ENCODE data around the gene CLEC4A.
A peak's percentile ranks its signal among the peaks of the same experiment; 100 is the strongest.
"Not testable (repeated sequence)": the region's sequence is repeated elsewhere in the genome, so short reads cannot be mapped to it uniquely, and the experiment has no call there.

The CLEC4A gene

DNA sequence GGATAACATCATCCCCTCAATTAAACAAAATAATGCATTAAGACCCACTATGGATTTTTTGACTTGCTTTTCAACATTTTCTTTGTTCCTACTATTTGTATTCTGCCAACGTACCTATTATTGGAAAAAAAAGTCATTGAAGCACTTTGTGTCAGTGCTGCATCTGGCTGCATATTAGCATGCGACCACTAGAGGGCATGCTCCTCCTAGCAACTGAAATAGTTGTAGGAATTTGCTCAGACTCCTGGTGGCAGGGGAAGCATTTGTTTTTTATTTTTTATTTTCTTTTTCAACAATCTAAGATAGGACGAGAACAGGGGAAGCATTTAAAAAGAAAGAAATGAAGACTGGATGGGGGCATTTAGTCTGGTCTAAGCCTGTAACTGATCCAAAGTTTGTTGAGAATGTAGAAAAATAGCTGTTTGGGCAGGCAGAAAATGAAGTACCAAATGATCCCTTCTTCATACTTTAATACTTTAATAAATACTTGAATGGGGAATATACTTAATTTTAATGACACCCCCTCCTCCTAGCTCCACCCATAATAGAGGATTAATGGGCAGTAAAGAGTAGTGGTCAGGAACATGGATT, 14.5 kb upstream of the CLEC4A start:
- no peak overlapping the region for H3K27ac ChIP-seq
- TF ChIP-seq, protein P1, sequence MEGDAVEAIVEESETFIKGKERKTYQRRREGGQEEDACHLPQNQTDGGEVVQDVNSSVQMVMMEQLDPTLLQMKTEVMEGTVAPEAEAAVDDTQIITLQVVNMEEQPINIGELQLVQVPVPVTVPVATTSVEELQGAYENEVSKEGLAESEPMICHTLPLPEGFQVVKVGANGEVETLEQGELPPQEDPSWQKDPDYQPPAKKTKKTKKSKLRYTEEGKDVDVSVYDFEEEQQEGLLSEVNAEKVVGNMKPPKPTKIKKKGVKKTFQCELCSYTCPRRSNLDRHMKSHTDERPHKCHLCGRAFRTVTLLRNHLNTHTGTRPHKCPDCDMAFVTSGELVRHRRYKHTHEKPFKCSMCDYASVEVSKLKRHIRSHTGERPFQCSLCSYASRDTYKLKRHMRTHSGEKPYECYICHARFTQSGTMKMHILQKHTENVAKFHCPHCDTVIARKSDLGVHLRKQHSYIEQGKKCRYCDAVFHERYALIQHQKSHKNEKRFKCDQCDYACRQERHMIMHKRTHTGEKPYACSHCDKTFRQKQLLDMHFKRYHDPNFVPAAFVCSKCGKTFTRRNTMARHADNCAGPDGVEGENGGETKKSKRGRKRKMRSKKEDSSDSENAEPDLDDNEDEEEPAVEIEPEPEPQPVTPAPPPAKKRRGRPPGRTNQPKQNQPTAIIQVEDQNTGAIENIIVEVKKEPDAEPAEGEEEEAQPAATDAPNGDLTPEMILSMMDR (conservative IDR thresholded peaks at IDR 0.05; ENCODE audit: low read depth, low read length): peak; percentile 94
- H2AFZ ChIP-seq (ENCODE audit: low read depth): 0 out of 2 replicates have a peak overlapping the region, but pooled peaks have one; percentile 6
- H3K27me3 ChIP-seq (ENCODE audit: insufficient read depth, low read depth): no peaks in the 10 kb centered on the region
- no peak overlapping the region for H3K4me3 ChIP-seq (IDR thresholded peaks at IDR 0.05; ENCODE audit: insufficient read depth, low read depth, low read length)
- H3K79me2 ChIP-seq (ENCODE audit: insufficient read depth, low read depth): no peaks in the 10 kb centered on the region
- no peaks in the 10 kb centered on the region for H3K36me3 ChIP-seq (ENCODE audit: insufficient read depth)
- no peak overlapping the region for H3K4me2 ChIP-seq
- no peak overlapping the region for H3K9ac ChIP-seq
- no peaks in the 10 kb centered on the region for H4K20me1 ChIP-seq (ENCODE audit: insufficient read depth)
- no peaks in the 10 kb centered on the region for H3K4me1 ChIP-seq (ENCODE audit: low read depth, poor library complexity, severe bottlenecking)

DNA sequence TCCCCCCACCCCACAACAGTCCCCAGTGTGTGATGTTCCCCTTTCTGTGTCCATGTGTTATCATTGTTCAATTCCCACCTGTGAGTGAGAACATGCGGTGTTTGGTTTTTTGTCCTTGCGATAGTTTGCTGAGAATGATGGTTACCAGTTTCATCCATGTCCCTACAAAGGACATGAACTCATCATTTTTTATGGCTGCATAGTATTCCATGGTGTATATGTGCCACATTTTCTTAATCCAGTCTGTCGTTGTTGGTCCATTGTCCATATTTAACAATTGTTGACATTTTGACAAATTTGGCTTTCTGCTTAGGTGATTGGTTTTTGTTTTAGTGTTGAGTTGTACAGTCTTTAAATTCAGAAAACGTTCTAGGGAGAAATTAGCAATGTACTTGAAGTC, 10.3 kb upstream of the CLEC4A start:
- H2AFZ ChIP-seq (ENCODE audit: low read depth); H4K20me1 ChIP-seq (ENCODE audit: insufficient read depth): not testable (repeated sequence)

DNA sequence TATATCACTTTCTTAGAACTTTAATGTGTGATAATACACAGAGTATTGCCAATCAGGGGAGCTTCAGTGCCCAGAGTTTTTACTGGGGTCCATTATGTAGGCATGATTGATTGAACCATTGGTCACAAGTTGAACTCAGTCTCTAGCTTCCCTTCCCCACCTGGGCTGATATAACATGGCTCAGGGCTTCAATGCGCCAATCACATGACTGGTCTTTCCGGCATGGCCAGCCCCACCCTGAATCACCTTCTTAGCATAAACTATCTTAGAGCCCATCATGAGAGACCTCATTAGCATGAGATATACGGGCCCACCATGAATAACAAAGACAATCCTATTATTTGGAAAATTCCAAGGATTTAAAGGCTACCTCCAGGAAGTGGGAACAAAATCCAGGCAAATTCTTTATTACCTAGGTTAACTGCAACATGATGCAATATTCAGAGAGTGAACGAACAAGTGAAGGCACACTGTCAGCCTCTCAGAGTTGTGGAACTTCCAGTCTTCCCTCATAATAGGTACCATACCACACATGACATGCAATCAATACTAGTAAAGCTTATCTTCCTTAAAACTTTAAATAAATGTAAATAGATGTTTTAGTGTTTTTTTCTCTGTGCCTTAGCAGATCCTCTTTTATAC, 3.2 kb upstream of the CLEC4A start:
- H3K79me2 ChIP-seq (ENCODE audit: insufficient read depth, low read depth): no peaks in the 10 kb centered on the region
- no peaks in the 10 kb centered on the region for H4K20me1 ChIP-seq (ENCODE audit: insufficient read depth)
- H3K27me3 ChIP-seq (ENCODE audit: insufficient read depth, low read depth): no peaks in the 10 kb centered on the region
- H2AFZ ChIP-seq (ENCODE audit: low read depth): no peak overlapping the region
- no peak overlapping the region for H3K4me3 ChIP-seq (IDR thresholded peaks at IDR 0.05; ENCODE audit: insufficient read depth, low read depth, low read length)
- TF ChIP-seq, protein P1 (conservative IDR thresholded peaks at IDR 0.05; ENCODE audit: low read depth, low read length): no peak
- H3K4me2 ChIP-seq: no peak overlapping the region
- no peaks in the 10 kb centered on the region for H3K36me3 ChIP-seq (ENCODE audit: insufficient read depth)
- H3K4me1 ChIP-seq (ENCODE audit: low read depth, poor library complexity, severe bottlenecking): no peaks in the 10 kb centered on the region
- no peak overlapping the region for H3K27ac ChIP-seq
- H3K9ac ChIP-seq: no peak overlapping the region

More for the DNA sequence above, 10.3 kb upstream of the CLEC4A start:
- not testable (repeated sequence) for H3K79me2 ChIP-seq (ENCODE audit: insufficient read depth, low read depth); H3K4me2 ChIP-seq; H3K9ac ChIP-seq; H3K4me1 ChIP-seq (ENCODE audit: low read depth, poor library complexity, severe bottlenecking); H3K27me3 ChIP-seq (ENCODE audit: insufficient read depth, low read depth); H3K27ac ChIP-seq; H3K4me3 ChIP-seq (IDR thresholded peaks at IDR 0.05; ENCODE audit: insufficient read depth, low read depth, low read length); H3K36me3 ChIP-seq (ENCODE audit: insufficient read depth)

DNA sequence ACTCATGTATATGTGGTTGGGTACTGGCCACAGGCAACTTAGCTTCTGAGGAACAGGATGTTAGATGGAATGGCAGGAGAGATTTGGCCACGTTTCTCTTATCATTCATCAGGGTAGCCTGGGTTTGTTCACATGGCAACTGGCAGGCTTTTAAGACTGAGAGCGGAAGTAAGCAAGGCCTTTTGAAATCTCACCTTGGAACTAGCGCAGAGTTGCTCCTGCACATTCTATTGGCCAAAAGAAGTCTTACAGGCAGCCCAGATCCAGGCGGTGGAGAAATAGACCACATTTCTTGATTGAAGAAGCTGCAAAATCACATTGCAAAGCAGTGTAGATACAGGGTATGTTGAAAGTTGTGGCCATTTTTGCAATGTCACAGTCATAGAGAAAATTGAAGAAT, 3.7 kb downstream of the CLEC4A start:
- H3K27me3 ChIP-seq (ENCODE audit: insufficient read depth, low read depth): no peaks in the 10 kb centered on the region
- H2AFZ ChIP-seq (ENCODE audit: low read depth): no peak overlapping the region
- no peaks in the 10 kb centered on the region for H3K36me3 ChIP-seq (ENCODE audit: insufficient read depth)
- H3K4me3 ChIP-seq (IDR thresholded peaks at IDR 0.05; ENCODE audit: insufficient read depth, low read depth, low read length): no peak overlapping the region
- TF ChIP-seq, protein P1 (conservative IDR thresholded peaks at IDR 0.05; ENCODE audit: low read depth, low read length): no peak
- no peaks in the 10 kb centered on the region for H4K20me1 ChIP-seq (ENCODE audit: insufficient read depth)
- no peaks in the 10 kb centered on the region for H3K4me1 ChIP-seq (ENCODE audit: low read depth, poor library complexity, severe bottlenecking)
- H3K79me2 ChIP-seq (ENCODE audit: insufficient read depth, low read depth): no peaks in the 10 kb centered on the region
- no peak overlapping the region for H3K9ac ChIP-seq
- no peak overlapping the region for H3K4me2 ChIP-seq
- no peak overlapping the region for H3K27ac ChIP-seq

DNA sequence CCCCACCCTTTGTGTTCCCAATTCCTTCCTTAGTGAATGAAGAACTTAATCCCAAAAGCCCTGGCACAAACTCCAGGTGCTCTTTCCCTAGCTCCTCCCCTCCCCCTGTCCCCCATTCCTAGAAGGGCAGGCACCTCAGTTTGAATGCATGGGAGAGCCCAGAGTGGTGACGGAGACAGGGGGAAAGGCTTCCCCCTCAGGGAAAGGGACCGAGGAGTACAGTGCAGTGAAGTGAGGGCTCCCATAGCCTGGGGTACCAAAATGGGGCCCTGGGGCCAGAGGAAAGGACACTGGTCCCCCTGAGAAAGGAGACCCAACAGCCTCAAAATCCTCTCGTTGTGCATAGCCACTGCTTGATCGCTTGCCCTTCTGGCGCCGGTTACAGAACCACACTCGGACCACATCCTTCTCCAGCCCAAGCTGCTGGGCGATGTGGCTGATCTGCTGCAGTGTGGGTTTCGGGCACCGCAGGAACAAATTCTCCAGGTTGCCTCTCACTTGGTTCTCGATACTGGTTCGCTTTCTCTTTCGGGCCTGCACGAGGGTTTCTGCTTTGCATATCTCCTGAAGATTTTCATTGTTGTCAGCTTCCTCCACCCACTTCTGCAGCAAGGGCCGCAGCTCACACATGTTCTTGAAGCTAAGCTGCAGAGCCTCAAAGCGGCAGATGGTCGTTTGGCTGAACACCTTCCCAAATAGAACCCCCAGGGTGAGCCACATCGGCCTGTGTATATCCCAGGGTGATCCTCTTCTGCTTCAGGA, 10.4 kb downstream of the CLEC4A start:
- H3K4me1 ChIP-seq (ENCODE audit: low read depth, poor library complexity, severe bottlenecking); H2AFZ ChIP-seq (ENCODE audit: low read depth); H3K36me3 ChIP-seq (ENCODE audit: insufficient read depth); H3K9ac ChIP-seq; H3K4me3 ChIP-seq (IDR thresholded peaks at IDR 0.05; ENCODE audit: insufficient read depth, low read depth, low read length); H3K79me2 ChIP-seq (ENCODE audit: insufficient read depth, low read depth); H4K20me1 ChIP-seq (ENCODE audit: insufficient read depth); H3K27ac ChIP-seq; H3K27me3 ChIP-seq (ENCODE audit: insufficient read depth, low read depth): not testable (repeated sequence)
- peak overlapping the region; percentile 25 for H3K4me2 ChIP-seq

DNA sequence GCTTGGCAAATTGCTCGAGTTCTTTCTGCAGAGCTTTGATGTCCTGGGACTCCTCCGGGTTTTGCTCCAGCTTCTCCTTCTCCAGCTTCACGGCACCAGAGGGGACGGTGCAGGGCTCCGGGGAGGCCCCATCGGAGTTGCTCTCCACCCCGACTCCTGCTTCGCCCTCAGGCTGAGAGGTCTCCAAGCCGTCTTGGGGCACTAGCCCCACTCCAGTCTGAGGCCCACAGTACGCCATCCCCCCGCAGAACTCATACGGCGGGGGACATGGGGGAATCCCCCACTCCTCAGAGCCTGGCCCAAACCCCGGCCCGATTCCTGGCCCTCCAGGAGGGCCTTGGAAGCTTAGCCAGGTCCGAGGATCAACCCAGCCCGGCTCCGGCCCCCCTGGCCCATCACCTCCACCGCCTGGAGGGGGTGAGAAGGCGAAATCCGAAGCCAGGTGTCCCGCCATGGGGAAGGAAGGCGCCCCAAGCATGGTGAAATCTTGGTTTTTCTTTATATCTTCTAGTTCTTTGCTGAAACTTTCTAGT, 11.0 kb downstream of the CLEC4A start:
- not testable (repeated sequence) for H3K27ac ChIP-seq; H3K36me3 ChIP-seq (ENCODE audit: insufficient read depth); H2AFZ ChIP-seq (ENCODE audit: low read depth)

DNA sequence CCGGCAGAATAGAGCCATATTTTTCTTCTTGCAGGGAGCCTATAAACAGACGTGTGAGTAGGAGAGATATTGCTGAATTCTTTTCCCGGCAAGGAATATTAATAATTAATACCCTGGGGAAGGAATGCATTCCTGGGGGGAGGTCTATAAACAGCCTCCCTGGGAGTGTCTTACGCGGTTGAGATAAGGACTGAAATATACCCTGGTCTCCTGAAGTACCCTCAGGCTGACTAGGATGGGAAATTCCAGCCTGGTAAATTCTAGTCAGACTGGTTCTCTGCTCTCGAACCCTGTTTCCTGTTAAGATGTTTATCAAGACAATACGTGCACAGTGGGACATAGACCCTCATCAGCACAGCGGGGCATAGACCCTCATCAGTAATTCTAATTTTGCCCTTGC, 18.2 kb downstream of the CLEC4A start:
- H3K9ac ChIP-seq; H3K4me3 ChIP-seq (IDR thresholded peaks at IDR 0.05; ENCODE audit: insufficient read depth, low read depth, low read length); H3K36me3 ChIP-seq (ENCODE audit: insufficient read depth); H3K27me3 ChIP-seq (ENCODE audit: insufficient read depth, low read depth); H4K20me1 ChIP-seq (ENCODE audit: insufficient read depth); H2AFZ ChIP-seq (ENCODE audit: low read depth); H3K4me2 ChIP-seq; H3K27ac ChIP-seq; H3K79me2 ChIP-seq (ENCODE audit: insufficient read depth, low read depth); H3K4me1 ChIP-seq (ENCODE audit: low read depth, poor library complexity, severe bottlenecking): not testable (repeated sequence)

More for the DNA sequence above, 11.0 kb downstream of the CLEC4A start:
- H3K27me3 ChIP-seq (ENCODE audit: insufficient read depth, low read depth); H3K79me2 ChIP-seq (ENCODE audit: insufficient read depth, low read depth); H4K20me1 ChIP-seq (ENCODE audit: insufficient read depth); H3K4me3 ChIP-seq (IDR thresholded peaks at IDR 0.05; ENCODE audit: insufficient read depth, low read depth, low read length); H3K9ac ChIP-seq; H3K4me1 ChIP-seq (ENCODE audit: low read depth, poor library complexity, severe bottlenecking): not testable (repeated sequence)
- peak overlapping the region; percentile 25; the same call in 1 of the 2 replicates for H3K4me2 ChIP-seq

Measured in KMS-11 (cell line).